Choroid plexus epithelial cell (primary cell): ENCODE results near the gene IL10RA.

ENCODE experiments used
- DNase-seq: peaks from one replicate; pipeline ENCODE4 v3.0.0-alpha.2; 2010; ENCODE audit warnings: low read depth
- H3K4me3 ChIP-seq: 2 replicates; pipeline ENCODE4 v1.5.1; 2011; ENCODE audit warnings: low read depth, mild to moderate bottlenecking, control low read depth, low read length, moderate library complexity
- TF ChIP-seq, protein P1 (sequence below): conservative IDR thresholded peaks from 2 replicates; pipeline ENCODE4 v1.5.1; 2011; ENCODE audit warnings: low read depth, mild to moderate bottlenecking, control low read depth, inconsistent platforms, low read length, moderate library complexity

The IL10RA gene

DNA sequence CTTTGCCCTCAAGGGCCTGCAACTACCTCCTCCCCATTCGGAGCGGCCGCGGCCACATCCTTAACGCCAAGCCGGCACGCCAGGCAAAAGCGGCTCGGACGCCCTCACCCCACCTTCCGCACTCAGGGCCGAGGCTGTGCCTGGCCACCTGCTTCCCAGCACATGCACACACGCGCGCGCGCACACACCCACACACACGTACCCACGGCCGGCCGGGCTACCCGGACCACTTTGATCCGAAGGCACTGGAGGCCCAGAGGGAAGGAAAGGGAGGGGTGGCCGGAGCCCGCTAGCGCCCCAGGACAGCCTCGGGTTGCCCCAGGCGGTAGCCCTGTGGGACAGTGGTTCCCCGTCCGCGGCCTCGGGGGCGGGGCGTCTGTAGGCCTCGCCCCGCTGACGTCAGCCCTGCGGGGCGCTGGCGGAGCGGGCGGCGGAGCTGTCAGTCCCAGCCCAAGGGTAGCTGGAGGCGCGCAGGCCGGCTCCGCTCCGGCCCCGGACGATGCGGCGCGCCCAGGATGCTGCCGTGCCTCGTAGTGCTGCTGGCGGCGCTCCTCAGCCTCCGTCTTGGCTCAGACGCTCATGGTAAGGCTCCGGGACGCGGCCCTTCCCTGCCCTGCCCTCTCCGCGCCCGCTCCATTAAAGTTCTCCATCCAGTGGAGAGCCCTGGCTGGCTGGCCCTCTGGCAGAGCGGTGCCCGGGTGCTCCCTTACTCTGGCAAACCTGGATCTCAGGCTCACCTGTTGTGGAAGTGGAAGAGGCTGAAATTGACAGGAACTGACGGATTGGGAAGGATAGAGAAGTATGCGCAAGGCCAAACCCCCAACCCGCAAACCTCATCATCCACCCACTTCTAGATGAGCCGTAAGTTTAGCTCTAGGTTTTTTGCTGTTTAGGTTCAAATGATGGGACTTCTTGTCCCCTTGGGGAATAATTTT lies at the start of gene IL10RA:
IL10RA (plus strand) TSS at position 442 of the 935 bp plus-strand sequence; CDS start at position 516, 74 bp downstream.
- TF ChIP-seq, protein P1, sequence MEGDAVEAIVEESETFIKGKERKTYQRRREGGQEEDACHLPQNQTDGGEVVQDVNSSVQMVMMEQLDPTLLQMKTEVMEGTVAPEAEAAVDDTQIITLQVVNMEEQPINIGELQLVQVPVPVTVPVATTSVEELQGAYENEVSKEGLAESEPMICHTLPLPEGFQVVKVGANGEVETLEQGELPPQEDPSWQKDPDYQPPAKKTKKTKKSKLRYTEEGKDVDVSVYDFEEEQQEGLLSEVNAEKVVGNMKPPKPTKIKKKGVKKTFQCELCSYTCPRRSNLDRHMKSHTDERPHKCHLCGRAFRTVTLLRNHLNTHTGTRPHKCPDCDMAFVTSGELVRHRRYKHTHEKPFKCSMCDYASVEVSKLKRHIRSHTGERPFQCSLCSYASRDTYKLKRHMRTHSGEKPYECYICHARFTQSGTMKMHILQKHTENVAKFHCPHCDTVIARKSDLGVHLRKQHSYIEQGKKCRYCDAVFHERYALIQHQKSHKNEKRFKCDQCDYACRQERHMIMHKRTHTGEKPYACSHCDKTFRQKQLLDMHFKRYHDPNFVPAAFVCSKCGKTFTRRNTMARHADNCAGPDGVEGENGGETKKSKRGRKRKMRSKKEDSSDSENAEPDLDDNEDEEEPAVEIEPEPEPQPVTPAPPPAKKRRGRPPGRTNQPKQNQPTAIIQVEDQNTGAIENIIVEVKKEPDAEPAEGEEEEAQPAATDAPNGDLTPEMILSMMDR = no peak
- peak within 1 kb of the TSS; percentile 49 for H3K4me3 ChIP-seq
- DNase-seq = peak; percentile 49

DNA sequence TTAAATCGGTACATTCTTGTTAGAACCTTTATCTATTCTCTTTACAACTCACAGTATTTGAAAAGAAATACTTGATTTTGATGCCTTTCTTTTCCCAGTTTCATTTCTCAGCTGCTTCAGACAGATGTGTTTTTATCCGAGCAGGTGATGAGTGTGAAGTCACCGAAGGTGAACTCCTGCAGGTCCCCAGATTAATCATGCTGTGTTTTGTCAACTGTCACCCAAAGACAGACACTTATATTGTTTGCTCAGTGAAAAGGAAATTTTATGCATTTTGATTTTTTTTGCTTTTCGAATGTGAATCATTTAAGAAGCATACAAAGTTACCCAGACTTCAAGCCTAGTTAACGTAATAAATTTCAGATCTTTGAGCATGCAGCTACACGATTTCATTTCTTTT lies 49.2 kb upstream of the IL10RA start:
- H3K4me3 ChIP-seq = no peak overlapping the region
- no peak for DNase-seq
- TF ChIP-seq, protein P1 = no peak

DNA sequence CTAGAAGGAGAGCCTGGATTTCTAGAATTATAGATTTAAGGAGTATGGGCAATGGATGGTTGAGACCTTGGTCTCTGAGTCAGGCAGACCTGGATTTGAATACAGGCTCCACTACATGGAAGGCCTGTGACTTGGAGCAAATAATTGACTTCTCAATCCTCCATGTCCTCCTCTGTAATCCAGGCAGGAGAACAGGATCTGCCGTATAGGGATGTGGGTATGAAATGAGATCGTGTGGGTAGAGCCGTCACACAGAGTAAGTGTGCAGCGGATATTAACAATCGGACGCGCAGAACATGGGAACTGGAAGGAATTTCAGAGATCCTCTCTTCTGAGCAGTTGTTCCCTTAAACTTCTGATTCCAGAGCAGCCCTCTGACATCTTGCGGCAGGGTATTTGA lies 45.5 kb upstream of the IL10RA start:
- DNase-seq = no peak

DNA sequence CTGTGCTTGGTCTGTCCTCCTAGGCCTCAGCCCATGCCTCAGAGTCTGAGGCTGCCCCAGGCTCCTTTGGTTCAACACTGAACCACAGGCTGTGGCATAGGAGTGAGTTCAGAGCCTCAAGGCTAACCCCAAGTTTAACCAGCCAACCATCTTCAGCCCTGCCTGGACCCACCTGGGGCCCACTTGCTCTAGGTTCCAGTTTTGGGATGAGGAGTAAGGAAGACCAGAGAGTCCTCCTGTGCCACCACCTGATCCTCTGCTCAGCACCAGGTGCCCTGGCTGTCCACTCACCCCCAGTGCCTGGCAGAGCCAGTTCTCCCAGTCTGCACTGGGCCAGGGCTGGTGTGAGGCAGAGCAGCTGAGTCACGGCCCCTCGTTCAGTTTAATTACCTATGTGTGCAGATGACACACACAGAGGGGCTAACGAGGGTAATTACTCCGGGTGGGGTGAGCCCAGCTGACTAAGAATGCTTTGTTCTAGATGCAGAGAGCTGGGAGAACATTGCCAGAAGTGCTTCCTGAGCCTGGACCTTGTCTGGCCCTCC lies 45.0 kb upstream of the IL10RA start:
- DNase-seq = no peak
- no peak overlapping the region for H3K4me3 ChIP-seq
- TF ChIP-seq, protein P1 = no peak

More for the DNA sequence above, 45.5 kb upstream of the IL10RA start:
- TF ChIP-seq, protein P1 = no peak
- no peak overlapping the region for H3K4me3 ChIP-seq

DNA sequence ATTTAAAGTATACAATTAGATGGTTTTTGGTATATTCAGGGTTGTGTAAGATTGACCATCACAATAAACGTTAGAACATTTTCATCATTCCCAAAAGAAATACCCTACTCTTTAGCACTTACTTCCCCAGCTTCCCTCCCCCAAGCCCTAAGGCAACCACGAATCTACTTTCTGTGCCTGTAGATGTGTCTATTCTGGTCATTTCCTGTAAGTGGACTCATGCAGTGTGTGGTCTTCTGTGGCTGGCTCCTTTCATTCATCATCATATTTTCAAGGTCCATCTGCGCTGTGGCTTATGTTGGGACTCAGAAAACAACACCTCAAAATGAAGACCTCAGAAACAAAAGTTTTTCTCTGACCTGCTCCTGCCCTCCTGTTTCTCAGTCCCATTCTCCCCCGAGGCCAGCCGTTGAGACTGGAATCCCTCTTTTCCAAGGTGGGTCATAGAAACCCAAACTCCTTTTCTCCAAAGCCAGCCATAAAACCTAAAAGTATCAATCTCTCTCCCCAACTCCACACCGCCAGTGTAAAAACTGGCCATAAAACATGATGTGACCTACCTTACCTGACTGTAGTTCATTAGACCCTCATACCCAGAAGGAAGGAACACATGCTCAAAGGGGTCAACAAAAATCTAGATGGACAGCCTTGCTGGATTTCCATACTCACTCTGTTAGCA lies 44.1 kb upstream of the IL10RA start:
- no peak for DNase-seq
- TF ChIP-seq, protein P1 = no peak
- no peak overlapping the region for H3K4me3 ChIP-seq

DNA sequence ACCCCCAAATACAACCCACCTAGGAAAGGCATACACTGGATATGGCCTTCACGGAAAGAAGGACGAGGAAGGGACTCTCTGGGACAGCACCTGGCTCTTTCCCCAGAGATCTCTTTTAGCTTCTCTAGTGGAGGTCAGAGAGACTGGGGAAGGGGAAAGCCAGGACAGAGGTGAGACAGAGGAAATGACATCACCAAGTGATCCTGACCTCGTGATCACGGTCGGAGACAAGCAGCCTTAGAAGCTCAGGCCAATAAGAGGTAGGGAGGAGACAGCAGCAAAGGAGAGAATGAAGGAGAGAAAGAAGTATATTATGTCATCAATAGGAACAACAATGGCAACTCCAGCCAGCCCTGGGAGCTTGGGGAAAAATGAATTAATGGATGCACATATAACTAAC lies 41.6 kb upstream of the IL10RA start:
- DNase-seq = no peak
- no peak overlapping the region for H3K4me3 ChIP-seq
- TF ChIP-seq, protein P1 = no peak
